ENCODE measurements around the gene IFNA5.

IFNA5 gene

GRCh38 chr9:21287280-21287679 is 17.8 kb downstream of the IFNA5 start:
- Mint-ChIP-seq H3K4me3 (no peak overlapping the region), H3K27ac (no peak overlapping the region), H3K27me3 (ENCODE audit: low read depth, poor library complexity) (peaks cover 34% of the 10 kb centered on the region), H3K4me1 (no peaks in the 10 kb centered on the region), H3K9me3 (no peaks in the 10 kb centered on the region), H3K36me3 (ENCODE audit: low read depth) (no peaks in the 10 kb centered on the region)
- TF ChIP-seq CTCF (IDR thresholded peaks at IDR 0.05), result no peak
- DNase-seq, result no peak

GRCh38 chr9:21286659-21287058 is 18.5 kb downstream of the IFNA5 start:
- no peak for TF ChIP-seq CTCF (IDR thresholded peaks at IDR 0.05)
- no peaks in the 10 kb centered on the region for H3K9me3 Mint-ChIP-seq
- no peak overlapping the region for H3K27ac Mint-ChIP-seq
- H3K4me1 Mint-ChIP-seq, result no peaks in the 10 kb centered on the region
- DNase-seq, result no peak
- no peak overlapping the region for H3K4me3 Mint-ChIP-seq
- H3K36me3 Mint-ChIP-seq (ENCODE audit: low read depth), result no peaks in the 10 kb centered on the region
- peaks cover 41% of the 10 kb centered on the region for H3K27me3 Mint-ChIP-seq (ENCODE audit: low read depth, poor library complexity)

- peaks cover 42% of the 10 kb centered on the region for H3K27me3 Mint-ChIP-seq (ENCODE audit: low read depth, poor library complexity)
- no peak for DNase-seq
- no peak overlapping the region for H3K4me3 Mint-ChIP-seq
- no peaks in the 10 kb centered on the region for H3K4me1 Mint-ChIP-seq
- H3K27ac Mint-ChIP-seq, result no peak overlapping the region
- TF ChIP-seq CTCF (IDR thresholded peaks at IDR 0.05), result no peak
- H3K36me3 Mint-ChIP-seq (ENCODE audit: low read depth), result no peaks in the 10 kb centered on the region
- no peaks in the 10 kb centered on the region for H3K9me3 Mint-ChIP-seq
These were observed 19.0 kb downstream of the IFNA5 start for GRCh38 chr9:21286099-21286498.

DNA sequence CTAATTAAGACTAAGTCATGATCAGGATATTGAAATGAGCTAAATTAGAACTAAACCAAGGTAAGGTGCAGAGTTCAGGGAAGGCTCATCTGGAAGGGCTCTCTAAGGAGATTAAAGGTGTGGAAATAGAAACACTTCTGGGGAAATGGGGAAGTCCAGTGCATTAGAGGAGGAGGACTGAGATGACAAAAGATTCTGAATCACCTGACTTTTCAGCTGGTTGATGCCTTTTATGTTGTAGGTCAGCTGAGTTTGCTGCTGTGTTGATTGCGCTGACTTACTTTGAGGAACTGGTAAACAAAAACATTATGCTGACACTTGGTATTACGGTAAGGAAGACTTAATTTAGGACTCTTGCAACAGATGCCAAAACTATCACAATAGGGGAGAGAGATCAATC is 23.8 kb downstream of the IFNA5 start:
- no peak for DNase-seq
- peaks cover 41% of the 10 kb centered on the region for H3K27me3 Mint-ChIP-seq (ENCODE audit: low read depth, poor library complexity)
- TF ChIP-seq CTCF (IDR thresholded peaks at IDR 0.05), result no peak

GRCh38 chr9:21268347-21268657 is 36.8 kb downstream of the IFNA5 start:
- no peak for TF ChIP-seq CTCF (IDR thresholded peaks at IDR 0.05)
- H3K36me3 Mint-ChIP-seq (ENCODE audit: low read depth), result no peaks in the 10 kb centered on the region
- H3K27me3 Mint-ChIP-seq (ENCODE audit: low read depth, poor library complexity), result peaks cover 76% of the 10 kb centered on the region
- DNase-seq, result no peak
- H3K27ac Mint-ChIP-seq, result no peak overlapping the region
- no peak overlapping the region for H3K4me3 Mint-ChIP-seq
- no peaks in the 10 kb centered on the region for H3K4me1 Mint-ChIP-seq
- peaks cover 19% of the 10 kb centered on the region for H3K9me3 Mint-ChIP-seq

More for the DNA sequence above, 23.8 kb downstream of the IFNA5 start:
- Mint-ChIP-seq H3K27ac (no peak overlapping the region), H3K4me1 (no peaks in the 10 kb centered on the region), H3K4me3 (no peak overlapping the region), H3K9me3 (no peaks in the 10 kb centered on the region), H3K36me3 (ENCODE audit: low read depth) (no peaks in the 10 kb centered on the region)

GRCh38 chr9:21267485-21268346 is 37.4 kb downstream of the IFNA5 start:
- DNase-seq, result no peak
- no peak overlapping the region for H3K27ac Mint-ChIP-seq
- no peak overlapping the region for H3K4me3 Mint-ChIP-seq
- H3K36me3 Mint-ChIP-seq (ENCODE audit: low read depth), result no peaks in the 10 kb centered on the region
- peaks cover 18% of the 10 kb centered on the region for H3K9me3 Mint-ChIP-seq
- H3K4me1 Mint-ChIP-seq, result no peaks in the 10 kb centered on the region
- no peak for TF ChIP-seq CTCF (IDR thresholded peaks at IDR 0.05)
- H3K27me3 Mint-ChIP-seq (ENCODE audit: low read depth, poor library complexity), result peaks cover 79% of the 10 kb centered on the region
